Stimulated activated effector memory CD8-positive, alpha-beta T cell treated with anti-CD3 and anti-CD28 coated beads, Interleukin-12 subunit alpha, Interleukin-12 subunit beta, amount 100 ng/mL, for 72 hours (primary cell): Measurements from ENCODE around the gene DST.

Experiments
- ATAC-seq: fragments of 150-1000 bp; cut with Tn5 transposase; 2 replicates; pipeline ENCODE4 v1.10.0; 2021
- DNase-seq, 2 donors: peaks; one replicate each; pipeline ENCODE4 v3.0.0; 2021 to 2022; ENCODE audit warnings: low spot score in 2 of 2
- H3K27ac Mint-ChIP-seq: one replicate; pipeline ENCODE4 v1.8.0; 2022; ENCODE audit warnings: mild to moderate bottlenecking, mixed read lengths
- H3K36me3 Mint-ChIP-seq: one replicate; pipeline ENCODE4 v1.8.0; 2022; ENCODE audit warnings: mild to moderate bottlenecking, mixed read lengths
- H3K4me1 Mint-ChIP-seq: one replicate; pipeline ENCODE4 v1.8.0; 2022; ENCODE audit warnings: mixed read lengths
- H3K4me3 Mint-ChIP-seq: one replicate; pipeline ENCODE4 v1.8.0; 2022; ENCODE audit warnings: mild to moderate bottlenecking, mixed read lengths
- H3K9me3 Mint-ChIP-seq: one replicate; pipeline ENCODE4 v1.8.0; 2022; ENCODE audit warnings: mixed read lengths

The DST gene

DNA sequence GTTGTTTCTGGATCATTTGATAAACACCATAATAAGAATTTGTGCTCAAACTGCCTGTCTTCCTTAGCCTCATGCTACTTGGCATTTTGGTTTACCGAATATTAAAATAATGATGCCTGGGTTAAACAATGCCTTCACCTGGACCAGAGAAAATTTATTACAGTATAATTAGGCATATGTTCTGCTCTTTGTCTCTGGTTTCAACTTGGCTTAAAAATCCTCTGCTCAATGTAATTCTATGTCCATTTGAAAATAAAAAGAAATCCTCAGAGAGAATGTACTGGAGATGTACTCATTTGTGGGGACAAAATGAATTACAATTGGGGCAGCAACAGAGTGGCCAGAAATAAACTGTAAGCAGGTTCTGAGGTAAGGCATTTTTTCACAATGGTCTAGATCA, 95.0 kb downstream of the DST start:
- no peaks in the 10 kb centered on the region for H3K4me1 Mint-ChIP-seq
- no peak for DNase-seq
- ATAC-seq = no peak
- no peaks in the 10 kb centered on the region for H3K9me3 Mint-ChIP-seq
- H3K27ac Mint-ChIP-seq = no peak overlapping the region
- no peaks in the 10 kb centered on the region for H3K36me3 Mint-ChIP-seq
- no peak overlapping the region for H3K4me3 Mint-ChIP-seq

DNA sequence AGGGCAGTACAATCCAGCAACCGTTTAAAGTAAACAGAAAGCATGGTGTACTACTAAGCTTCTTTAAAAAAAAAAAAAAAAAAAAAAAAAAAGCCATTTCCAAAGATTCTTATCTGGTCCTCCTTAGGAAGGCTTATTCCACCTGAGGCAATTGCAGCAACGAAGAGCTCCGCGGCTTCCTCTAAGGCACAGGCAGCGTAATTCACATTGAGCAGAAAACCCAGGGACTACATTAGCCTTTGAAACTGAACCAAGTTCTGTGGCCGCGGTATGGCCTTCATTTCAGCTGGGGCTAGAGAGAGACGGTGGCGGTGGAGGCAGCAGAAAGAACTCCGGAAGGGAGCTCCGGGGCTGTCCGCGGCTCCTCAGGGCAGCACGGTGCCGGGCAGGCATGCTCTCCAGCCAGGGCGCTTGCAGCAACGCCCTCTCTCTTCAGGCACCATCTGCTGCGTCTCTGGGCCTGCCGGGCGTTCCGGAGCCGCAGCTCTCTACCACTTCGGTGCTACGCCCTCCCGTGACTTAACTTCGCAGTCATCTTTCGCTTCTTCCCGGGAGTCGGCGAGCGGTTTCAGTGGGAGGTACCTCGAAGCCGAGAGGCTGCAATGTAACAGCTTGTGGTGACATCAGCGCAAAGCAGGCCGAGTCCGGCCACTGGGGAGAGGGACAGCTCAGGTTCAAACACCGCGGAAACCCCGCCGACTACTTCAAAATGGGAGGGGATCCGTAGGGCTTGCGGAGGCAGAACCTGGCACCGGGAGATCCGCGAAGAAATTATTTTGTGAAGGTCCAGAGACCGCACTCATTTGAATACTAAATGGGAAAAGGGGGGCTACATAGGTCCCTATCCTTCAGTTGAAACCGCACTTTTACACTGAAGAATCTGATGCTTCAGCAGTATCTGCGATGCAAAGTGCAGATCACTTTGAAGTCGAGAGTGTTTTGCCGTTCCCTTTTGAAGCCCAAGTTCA, 100.0 kb downstream of the DST start:
- Mint-ChIP-seq H3K27ac (no peak overlapping the region), H3K36me3 (no peaks in the 10 kb centered on the region), H3K4me3 (no peak overlapping the region), H3K4me1 (no peaks in the 10 kb centered on the region), H3K9me3 (no peaks in the 10 kb centered on the region)
- DNase-seq (peak; percentile 22 to 69), ATAC-seq (peak; percentile 94)

DNA sequence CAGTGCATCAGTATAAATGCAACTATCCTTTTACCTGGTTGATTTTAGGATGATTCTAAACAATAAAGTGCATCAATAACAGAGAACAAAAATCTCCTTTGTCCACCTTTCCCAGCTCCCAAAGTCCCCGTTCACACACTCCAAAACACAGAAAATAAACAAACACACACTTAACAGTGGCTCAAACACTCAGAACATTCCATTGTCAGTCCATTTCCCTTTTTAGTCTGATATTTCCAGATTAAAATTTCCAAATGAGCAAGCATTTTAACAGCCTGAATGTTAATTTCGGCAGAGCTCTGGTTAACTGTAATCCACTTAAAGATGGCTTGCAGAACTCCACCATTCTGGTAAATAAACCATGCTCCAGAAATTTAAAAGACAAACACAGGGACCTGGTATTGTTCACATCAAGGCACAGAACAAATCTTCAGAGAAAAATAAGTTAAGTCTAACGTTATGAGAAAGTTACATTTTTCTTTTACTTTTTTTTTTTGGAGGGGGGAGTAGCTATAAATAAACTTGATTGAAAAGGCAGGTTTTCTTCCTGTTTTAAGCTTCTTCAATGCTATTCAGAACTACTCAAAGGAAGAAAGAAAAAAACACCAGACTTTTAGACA, 100.8 kb downstream of the DST start:
- H3K4me1 Mint-ChIP-seq = no peaks in the 10 kb centered on the region
- H3K36me3 Mint-ChIP-seq = no peaks in the 10 kb centered on the region
- DNase-seq (no peak), ATAC-seq (no peak)
- H3K27ac Mint-ChIP-seq = no peak overlapping the region
- H3K4me3 Mint-ChIP-seq = no peak overlapping the region
- H3K9me3 Mint-ChIP-seq = no peaks in the 10 kb centered on the region

DNA sequence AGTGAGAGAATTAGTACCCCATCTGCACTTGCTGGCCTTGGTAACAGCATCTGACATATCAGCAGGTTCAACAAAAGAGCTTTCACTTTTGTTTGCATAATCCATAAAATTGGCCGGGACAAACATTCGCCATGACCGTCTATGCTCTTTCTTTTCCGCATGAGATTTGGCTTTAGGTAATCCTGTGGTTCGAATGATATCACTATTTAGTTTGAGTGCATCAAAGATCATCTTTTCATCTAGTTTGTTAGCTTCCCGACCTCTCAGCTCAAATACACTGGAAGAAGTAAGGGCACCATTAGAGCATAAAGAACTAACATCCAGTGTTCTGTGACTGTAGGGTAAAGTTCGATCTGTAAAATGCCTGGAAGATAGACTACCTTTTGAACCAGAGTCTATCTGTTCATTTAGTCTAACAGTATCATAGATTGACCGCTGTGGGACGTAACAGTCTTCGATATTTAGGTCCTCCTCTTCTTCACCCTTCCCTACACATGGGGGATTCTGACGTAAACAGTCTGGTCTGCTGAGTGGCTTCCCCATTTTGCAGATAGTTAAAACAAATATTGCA, 101.6 kb downstream of the DST start:
- H3K27ac Mint-ChIP-seq = no peak overlapping the region
- no peak overlapping the region for H3K4me3 Mint-ChIP-seq
- DNase-seq (no peak), ATAC-seq (no peak)
- no peaks in the 10 kb centered on the region for H3K36me3 Mint-ChIP-seq
- H3K4me1 Mint-ChIP-seq = no peaks in the 10 kb centered on the region
- H3K9me3 Mint-ChIP-seq = no peaks in the 10 kb centered on the region

GRCh38 chr6:56540232-56541029, 102.3 kb downstream of the DST start:
- ATAC-seq (no peak), DNase-seq (no peak)
- no peak overlapping the region for H3K27ac Mint-ChIP-seq
- no peaks in the 10 kb centered on the region for H3K4me1 Mint-ChIP-seq
- H3K4me3 Mint-ChIP-seq = no peak overlapping the region
- H3K36me3 Mint-ChIP-seq = no peaks in the 10 kb centered on the region
- no peaks in the 10 kb centered on the region for H3K9me3 Mint-ChIP-seq

- H3K9me3 Mint-ChIP-seq = no peaks in the 10 kb centered on the region
- no peak for DNase-seq
- H3K4me1 Mint-ChIP-seq = no peaks in the 10 kb centered on the region
- H3K27ac Mint-ChIP-seq = no peak overlapping the region
- no peak for ATAC-seq
- H3K36me3 Mint-ChIP-seq = no peaks in the 10 kb centered on the region
- H3K4me3 Mint-ChIP-seq = no peak overlapping the region
Measured at GRCh38 chr6:56539527-56540105, 103.1 kb downstream of the DST start.

DNA sequence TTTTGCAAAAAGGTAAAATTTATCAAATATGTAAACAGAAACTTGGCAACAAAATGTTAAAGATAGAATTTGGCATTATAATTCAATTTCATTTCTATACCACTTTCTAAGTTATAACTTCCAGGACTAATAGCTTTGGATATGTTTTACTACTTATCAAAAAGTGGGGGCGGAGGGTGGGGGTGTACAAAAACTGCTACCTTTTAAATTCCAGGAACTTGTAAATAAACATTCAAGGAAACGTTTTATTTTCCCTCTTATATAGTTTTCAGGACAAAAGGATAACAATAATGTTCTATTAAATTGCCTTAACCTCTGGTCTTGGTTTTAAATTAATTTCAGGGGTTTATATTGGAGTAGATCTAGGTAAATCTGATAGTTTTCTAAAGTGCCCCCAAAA, 103.8 kb downstream of the DST start:
- Mint-ChIP-seq H3K4me3 (no peak overlapping the region), H3K27ac (no peak overlapping the region), H3K36me3 (no peaks in the 10 kb centered on the region), H3K4me1 (no peaks in the 10 kb centered on the region), H3K9me3 (no peaks in the 10 kb centered on the region)
- ATAC-seq = no peak
- no peak for DNase-seq

DNA sequence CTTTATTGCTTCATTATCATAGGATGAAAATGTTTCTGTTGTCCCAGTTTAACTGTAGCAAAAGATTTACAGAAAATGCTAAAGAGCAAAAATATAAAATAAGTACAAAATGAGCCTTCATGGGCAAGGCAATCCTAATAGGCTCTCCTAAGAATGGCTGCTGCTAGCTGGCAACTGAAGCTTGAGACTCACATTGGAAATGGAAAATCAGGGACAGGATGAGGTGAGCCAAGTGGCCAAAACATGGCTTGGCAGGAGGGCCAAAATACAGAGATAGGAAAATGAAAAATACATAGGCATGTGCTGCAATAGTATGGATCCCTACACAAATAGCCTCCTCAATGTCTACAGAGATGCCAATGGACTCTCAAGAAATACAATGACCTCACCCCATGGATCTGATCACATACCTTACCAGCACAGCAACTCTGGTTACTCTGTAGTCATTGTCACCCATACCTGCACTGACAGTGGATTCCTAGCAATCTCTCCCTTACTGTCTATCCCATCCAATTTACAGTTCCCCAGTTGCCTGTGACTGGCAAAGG, 105.4 kb downstream of the DST start:
- Mint-ChIP-seq H3K4me1 (no peaks in the 10 kb centered on the region), H3K4me3 (no peak overlapping the region), H3K36me3 (no peaks in the 10 kb centered on the region), H3K27ac (no peak overlapping the region), H3K9me3 (no peaks in the 10 kb centered on the region)
- DNase-seq (no peak), ATAC-seq (no peak)

- H3K36me3 Mint-ChIP-seq = no peaks in the 10 kb centered on the region
Measured at GRCh38 chr6:56536536-56536935, 106.2 kb downstream of the DST start.

GRCh38 chr6:56535626-56536025, 107.1 kb downstream of the DST start:
- H3K36me3 Mint-ChIP-seq = no peaks in the 10 kb centered on the region
- H3K4me1 Mint-ChIP-seq = no peaks in the 10 kb centered on the region
- no peak overlapping the region for H3K27ac Mint-ChIP-seq
- DNase-seq (no peak), ATAC-seq (no peak)
- no peak overlapping the region for H3K4me3 Mint-ChIP-seq
- no peaks in the 10 kb centered on the region for H3K9me3 Mint-ChIP-seq

More at GRCh38 chr6:56536536-56536935, 106.2 kb downstream of the DST start:
- no peak for DNase-seq
- H3K9me3 Mint-ChIP-seq = no peaks in the 10 kb centered on the region
- H3K4me1 Mint-ChIP-seq = no peaks in the 10 kb centered on the region
- no peak overlapping the region for H3K4me3 Mint-ChIP-seq
- H3K27ac Mint-ChIP-seq = no peak overlapping the region
- ATAC-seq = no peak

DNA sequence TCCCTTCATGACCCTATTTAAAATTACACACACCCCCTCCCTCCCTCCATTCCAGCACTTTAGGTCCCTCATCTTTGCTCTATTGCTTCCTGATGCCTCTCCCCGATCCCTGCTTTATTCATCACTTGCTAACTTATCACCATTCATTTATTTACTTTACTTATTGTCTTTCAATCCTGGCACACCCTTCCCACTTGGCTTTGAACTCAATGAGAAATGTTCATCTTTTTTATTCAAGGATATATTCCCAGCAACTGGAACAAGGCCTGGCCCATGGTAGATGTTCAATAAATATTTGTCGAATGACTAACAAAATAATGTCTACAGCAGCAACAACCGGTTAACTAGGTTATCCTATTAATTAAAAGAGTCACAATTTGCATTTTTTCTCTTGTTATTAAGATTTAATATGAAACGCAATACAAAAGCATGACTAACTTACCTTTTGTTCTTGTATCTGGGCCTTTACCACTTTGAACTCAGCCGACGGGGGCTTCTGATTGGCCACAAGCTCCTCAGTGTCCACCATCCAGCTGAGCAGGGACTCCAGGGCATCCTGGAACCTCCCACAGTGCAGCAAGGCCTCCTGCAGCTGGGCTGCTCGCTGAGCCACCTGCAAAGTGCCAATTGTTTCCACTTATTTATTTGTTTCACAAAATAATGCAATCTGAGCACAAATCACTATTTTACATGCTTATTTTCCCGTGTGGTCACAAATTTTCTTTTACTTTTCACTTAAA, 107.8 kb downstream of the DST start:
- DNase-seq = no peak
- Mint-ChIP-seq H3K27ac (no peak overlapping the region), H3K36me3 (no peaks in the 10 kb centered on the region), H3K4me1 (no peaks in the 10 kb centered on the region), H3K9me3 (no peaks in the 10 kb centered on the region), H3K4me3 (no peak overlapping the region)
- no peak for ATAC-seq

- H3K4me3 Mint-ChIP-seq = no peak overlapping the region
- ATAC-seq = no peak
- DNase-seq = no peak
- no peaks in the 10 kb centered on the region for H3K9me3 Mint-ChIP-seq
- no peaks in the 10 kb centered on the region for H3K36me3 Mint-ChIP-seq
- no peaks in the 10 kb centered on the region for H3K4me1 Mint-ChIP-seq
- no peak overlapping the region for H3K27ac Mint-ChIP-seq
Measured at GRCh38 chr6:56532766-56533551, 109.7 kb downstream of the DST start.

GRCh38 chr6:56531839-56532595, 110.7 kb downstream of the DST start:
- Mint-ChIP-seq H3K27ac (no peak overlapping the region), H3K36me3 (no peaks in the 10 kb centered on the region), H3K9me3 (no peaks in the 10 kb centered on the region), H3K4me1 (no peaks in the 10 kb centered on the region), H3K4me3 (no peak overlapping the region)
- ATAC-seq = no peak
- no peak for DNase-seq
